Dendritic cell treated with granulocyte-macrophage colony-stimulating factor and Interleukin-4, amounts not matched to agents 40 ng/mL and 50 ng/mL, for 4 days (primary cell): ENCODE data around the gene COL10A1.

Experiments
- H3K27ac Mint-ChIP-seq: one replicate; pipeline ENCODE4 v1.8.0; 2022; ENCODE audit warnings: mild to moderate bottlenecking, mixed read lengths
- H3K27me3 Mint-ChIP-seq: one replicate; pipeline ENCODE4 v1.8.0; 2022; ENCODE audit warnings: mild to moderate bottlenecking, mixed read lengths
- H3K36me3 Mint-ChIP-seq: one replicate; pipeline ENCODE4 v1.8.0; 2022; ENCODE audit warnings: low read depth, mixed read lengths
- H3K4me1 Mint-ChIP-seq: one replicate; pipeline ENCODE4 v1.8.0; 2022; ENCODE audit warnings: low read depth, mixed read lengths
- H3K4me3 Mint-ChIP-seq: one replicate; pipeline ENCODE4 v1.8.0; 2022; ENCODE audit warnings: mild to moderate bottlenecking, moderate library complexity, mixed read lengths
- H3K9me3 Mint-ChIP-seq: one replicate; pipeline ENCODE4 v1.8.0; 2022; ENCODE audit warnings: mixed read lengths
- intact Hi-C: fragments of 100-400 bp; cut with micrococcal nuclease; formaldehyde crosslinking; loops from one replicate; pipeline ENCODE4 v1.15.0; 2022

COL10A1 gene

DNA sequence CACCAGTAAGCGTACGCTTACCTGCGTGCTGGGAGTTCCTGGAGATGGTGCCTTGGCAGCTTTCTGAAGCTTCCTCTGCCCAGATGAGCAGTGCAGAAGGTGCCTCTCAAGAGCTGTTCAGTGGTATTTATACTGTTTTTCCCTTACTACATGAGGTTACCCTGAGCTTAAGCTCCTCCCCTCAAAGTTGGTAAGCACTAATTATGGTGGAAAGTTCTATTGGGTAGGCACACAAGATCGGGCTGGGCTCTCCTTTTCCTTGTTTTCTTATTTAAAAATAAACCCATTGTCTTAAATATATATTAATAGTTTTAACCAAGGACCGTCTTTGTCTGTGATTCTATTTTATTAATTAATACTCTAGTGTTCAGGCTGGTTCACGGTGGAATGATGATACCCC, at the start of gene COL10A1:
Gene COL10A1, minus strand, starts transcription at position 101 of the 400 bp plus-strand sequence. CDS start 640 bp downstream, outside the sequence.
- no peaks in the 10 kb centered on the region for H3K27me3 Mint-ChIP-seq
- H3K4me1 Mint-ChIP-seq: no peaks in the 10 kb centered on the region
- no peak within 1 kb of the TSS for H3K27ac Mint-ChIP-seq
- H3K9me3 Mint-ChIP-seq: no peaks in the 10 kb centered on the region
- H3K4me3 Mint-ChIP-seq: no peak within 1 kb of the TSS
- H3K36me3 Mint-ChIP-seq: no peaks in the 10 kb centered on the region
- intact Hi-C loops: no loop called here

DNA sequence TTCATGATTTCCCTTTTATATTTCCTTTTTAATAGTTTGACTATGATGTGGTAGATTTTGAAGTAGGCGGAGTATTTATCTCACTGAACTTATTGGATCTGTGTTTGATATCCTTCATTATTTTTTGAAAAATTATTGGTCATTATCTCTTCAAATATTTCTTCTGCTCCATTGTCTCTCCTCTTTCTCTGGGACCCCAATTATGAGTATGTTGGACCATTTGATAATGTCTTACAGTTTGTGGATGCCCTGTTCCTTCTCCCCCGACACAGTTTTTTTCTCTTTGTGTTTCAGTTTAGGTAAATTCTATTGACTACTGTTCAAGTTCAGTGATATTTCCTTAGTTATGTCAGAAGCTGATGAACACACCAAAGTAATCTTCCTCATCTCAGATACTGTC, 49.4 kb upstream of the COL10A1 start:
- Mint-ChIP-seq H3K27ac (no peak overlapping the region), H3K36me3 (peaks cover 9% of the 10 kb centered on the region), H3K4me1 (no peaks in the 10 kb centered on the region), H3K4me3 (no peak overlapping the region), H3K9me3 (peaks cover 25% of the 10 kb centered on the region), H3K27me3 (no peaks in the 10 kb centered on the region)
- intact Hi-C loops: no loop called here

DNA sequence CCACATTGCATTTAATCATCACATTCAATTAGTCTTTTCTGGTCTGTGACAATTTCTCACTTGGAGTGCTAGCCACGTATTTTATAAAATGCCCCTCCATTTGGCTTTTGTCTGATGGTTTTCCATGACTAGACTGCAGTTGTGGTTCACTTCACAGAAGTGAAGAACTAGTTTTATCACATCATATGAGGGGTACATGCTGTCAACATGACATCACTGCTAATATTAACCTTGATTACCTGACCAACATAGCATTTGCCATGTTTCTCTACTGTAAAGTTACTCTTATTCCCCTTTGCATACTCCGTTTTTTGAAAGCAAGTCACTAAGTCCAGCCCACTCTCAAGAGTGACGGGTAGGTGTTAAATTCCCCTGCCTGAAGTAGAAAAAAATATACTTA, 48.0 kb upstream of the COL10A1 start:
- no peak overlapping the region for H3K4me3 Mint-ChIP-seq
- no peaks in the 10 kb centered on the region for H3K27me3 Mint-ChIP-seq
- intact Hi-C loops: no loop called here
- no peak overlapping the region for H3K27ac Mint-ChIP-seq
- H3K4me1 Mint-ChIP-seq: no peaks in the 10 kb centered on the region
- peaks cover 9% of the 10 kb centered on the region for H3K36me3 Mint-ChIP-seq
- peaks cover 25% of the 10 kb centered on the region for H3K9me3 Mint-ChIP-seq

DNA sequence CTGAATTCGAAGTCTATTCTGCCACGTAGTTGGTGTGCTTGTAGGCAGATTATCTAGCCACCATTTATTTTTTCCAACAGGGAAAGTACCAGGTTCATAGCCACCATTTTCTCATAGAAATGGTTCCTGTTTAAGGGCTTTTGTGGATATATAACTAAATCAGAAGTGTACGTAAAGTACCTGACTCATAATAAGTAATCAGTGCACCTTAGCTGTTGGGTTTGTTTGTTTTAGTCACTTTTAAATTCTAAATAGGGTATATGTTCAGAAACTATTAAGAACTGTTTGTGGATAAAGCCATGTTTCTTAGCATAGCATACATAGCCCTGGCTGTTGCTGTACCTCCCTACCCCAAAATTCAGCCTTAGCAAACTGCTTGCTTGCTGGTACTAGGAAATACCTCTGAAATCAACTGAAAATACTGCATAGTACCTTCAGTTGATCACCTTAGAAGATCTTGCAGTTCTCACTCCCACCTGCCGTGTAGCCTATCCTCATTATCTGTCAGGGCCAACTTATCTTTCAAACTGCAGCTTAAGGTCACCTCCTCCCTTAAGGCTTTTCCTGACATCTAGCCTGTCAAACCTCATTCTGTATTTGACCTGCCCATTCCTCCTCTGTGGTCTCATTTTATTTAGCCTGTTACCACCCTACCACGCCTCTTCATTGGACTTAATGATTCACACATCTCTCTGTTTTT, 44.6 kb upstream of the COL10A1 start:
- no peaks in the 10 kb centered on the region for H3K4me1 Mint-ChIP-seq
- intact Hi-C loops: no loop called here
- H3K36me3 Mint-ChIP-seq: peaks cover 5% of the 10 kb centered on the region
- H3K27me3 Mint-ChIP-seq: no peaks in the 10 kb centered on the region
- H3K4me3 Mint-ChIP-seq: no peak overlapping the region
- H3K27ac Mint-ChIP-seq: no peak overlapping the region
- peaks cover 31% of the 10 kb centered on the region for H3K9me3 Mint-ChIP-seq

DNA sequence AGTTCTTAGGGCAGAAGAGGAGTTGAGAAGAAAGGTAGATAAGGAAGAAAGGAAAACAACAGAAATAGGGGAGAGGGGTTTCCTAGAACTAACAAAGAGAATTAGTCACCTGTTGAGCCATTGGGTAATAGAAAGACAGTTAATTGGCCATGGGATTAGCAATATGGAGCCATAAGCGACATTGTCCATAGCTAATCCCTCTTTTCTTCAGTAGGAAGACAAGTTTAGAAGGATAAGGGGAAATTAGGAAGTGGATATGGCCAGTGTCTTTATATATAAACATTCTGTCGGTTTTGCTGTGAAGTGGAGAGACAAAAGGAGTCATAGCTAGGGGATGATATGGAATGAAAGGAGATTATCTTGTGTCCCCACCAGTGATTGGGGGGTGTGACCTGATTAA, 43.9 kb upstream of the COL10A1 start:
- H3K27ac Mint-ChIP-seq: no peak overlapping the region
- H3K36me3 Mint-ChIP-seq: no peaks in the 10 kb centered on the region
- H3K4me3 Mint-ChIP-seq: no peak overlapping the region
- H3K9me3 Mint-ChIP-seq: peaks cover 29% of the 10 kb centered on the region
- H3K4me1 Mint-ChIP-seq: no peaks in the 10 kb centered on the region
- intact Hi-C loops: no loop called here
- H3K27me3 Mint-ChIP-seq: no peaks in the 10 kb centered on the region

DNA sequence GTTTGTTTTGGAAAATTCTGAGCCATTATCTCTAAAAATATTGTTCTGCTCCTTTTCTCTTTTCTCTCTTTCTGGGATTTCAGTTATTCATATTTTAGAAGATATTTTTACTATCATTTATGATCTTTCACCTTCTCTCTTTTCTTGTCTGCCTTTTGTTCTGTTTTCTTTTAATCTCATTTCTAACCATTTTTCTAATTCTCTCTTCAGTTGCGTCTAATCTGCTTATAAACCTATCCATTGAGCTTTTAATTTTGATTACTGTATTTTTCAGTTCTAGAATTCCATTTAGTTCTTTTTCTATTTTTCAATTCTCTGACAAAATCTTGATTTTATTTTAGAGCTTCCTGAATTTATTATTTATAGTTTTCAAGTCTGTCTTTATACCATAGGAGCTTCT, 42.2 kb upstream of the COL10A1 start:
- intact Hi-C loops: no loop called here
- no peak overlapping the region for H3K4me3 Mint-ChIP-seq

DNA sequence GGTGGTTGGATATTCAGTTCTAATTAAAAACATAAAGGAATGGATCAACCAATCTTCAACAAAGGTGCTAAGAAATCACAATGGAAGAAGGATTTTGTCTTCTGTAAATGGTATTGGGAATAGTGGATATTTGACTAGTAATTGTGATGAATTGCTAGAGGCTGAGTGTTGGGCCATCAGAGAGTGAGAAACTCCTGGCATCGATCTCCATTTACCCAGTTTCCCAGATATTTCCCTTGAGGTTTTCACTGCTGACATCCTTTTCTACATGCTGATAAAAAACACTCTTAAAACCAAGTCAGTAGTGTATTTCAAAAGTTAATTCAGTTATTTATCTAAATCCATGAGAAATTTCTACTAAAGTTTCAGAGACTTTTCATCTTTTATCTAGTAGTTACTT, 40.4 kb upstream of the COL10A1 start:
- Mint-ChIP-seq H3K36me3 (no peaks in the 10 kb centered on the region), H3K4me1 (no peaks in the 10 kb centered on the region), H3K4me3 (no peak overlapping the region), H3K27ac (no peak overlapping the region), H3K9me3 (peaks cover 37% of the 10 kb centered on the region), H3K27me3 (no peaks in the 10 kb centered on the region)
- intact Hi-C loops: no loop called here

More for the DNA sequence above, 42.2 kb upstream of the COL10A1 start:
- Mint-ChIP-seq H3K4me1 (no peaks in the 10 kb centered on the region), H3K36me3 (no peaks in the 10 kb centered on the region), H3K27me3 (no peaks in the 10 kb centered on the region), H3K9me3 (peaks cover 34% of the 10 kb centered on the region), H3K27ac (no peak overlapping the region)

DNA sequence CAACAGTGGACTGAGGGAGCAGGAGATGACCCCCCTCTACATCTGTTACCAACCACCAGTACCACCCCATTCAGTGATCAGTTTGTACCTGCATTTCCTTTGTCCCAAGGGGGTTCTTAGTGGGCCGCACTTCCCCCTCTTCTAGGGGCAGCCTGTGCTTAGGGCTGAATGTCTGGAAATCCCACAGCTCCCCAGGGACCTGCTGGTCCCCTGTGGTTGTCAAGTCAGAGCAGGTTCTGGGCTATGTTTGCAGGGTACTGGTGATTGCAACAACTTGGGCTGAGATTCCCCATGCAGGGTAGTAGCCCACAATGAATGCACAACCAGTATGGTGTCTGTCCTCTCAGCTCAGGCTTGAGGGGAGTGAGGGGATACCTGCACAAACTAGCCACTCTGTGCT, 39.7 kb upstream of the COL10A1 start:
- Mint-ChIP-seq H3K27me3 (no peaks in the 10 kb centered on the region), H3K4me1 (no peaks in the 10 kb centered on the region), H3K36me3 (no peaks in the 10 kb centered on the region), H3K27ac (no peak overlapping the region), H3K9me3 (peaks cover 37% of the 10 kb centered on the region), H3K4me3 (no peak overlapping the region)
- intact Hi-C loops: no loop called here

DNA sequence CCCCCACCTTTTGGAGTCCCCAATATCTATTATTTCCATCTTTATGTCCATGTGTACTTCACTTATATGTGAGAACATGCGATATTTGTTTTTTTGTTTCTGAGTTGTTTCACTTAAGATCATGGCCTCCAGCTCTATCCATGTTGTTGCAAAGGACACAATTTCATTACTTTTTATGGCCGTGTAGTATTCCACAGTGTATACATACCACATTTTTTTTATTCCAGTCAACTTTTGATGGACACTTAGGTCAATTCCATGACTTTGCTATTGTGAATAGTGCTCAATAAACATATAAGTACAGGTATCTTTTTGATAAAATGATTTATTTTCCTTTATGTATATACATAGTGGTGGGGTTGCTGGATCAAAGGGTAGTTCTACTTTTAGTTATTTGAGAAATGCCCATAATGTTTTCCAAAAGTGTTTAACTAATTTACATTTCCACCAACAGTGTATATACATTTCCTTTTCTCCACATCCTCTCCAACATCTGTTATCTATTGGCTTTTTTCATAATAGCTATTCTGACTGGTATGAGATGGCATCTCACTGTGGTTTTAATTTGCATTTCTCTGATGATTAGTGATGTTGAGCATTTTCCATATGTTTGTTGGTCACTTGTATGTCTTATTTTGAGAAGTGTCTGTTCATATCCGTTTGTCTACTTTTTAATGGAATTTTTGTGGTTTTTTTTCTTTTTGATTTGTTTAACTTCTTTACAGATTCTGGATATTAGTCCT, 34.0 kb upstream of the COL10A1 start:
- no peak overlapping the region for H3K4me3 Mint-ChIP-seq
- H3K36me3 Mint-ChIP-seq: no peaks in the 10 kb centered on the region
- no peaks in the 10 kb centered on the region for H3K4me1 Mint-ChIP-seq
- peaks cover 15% of the 10 kb centered on the region for H3K9me3 Mint-ChIP-seq
- intact Hi-C loops: no loop called here
- no peaks in the 10 kb centered on the region for H3K27me3 Mint-ChIP-seq
- H3K27ac Mint-ChIP-seq: no peak overlapping the region

DNA sequence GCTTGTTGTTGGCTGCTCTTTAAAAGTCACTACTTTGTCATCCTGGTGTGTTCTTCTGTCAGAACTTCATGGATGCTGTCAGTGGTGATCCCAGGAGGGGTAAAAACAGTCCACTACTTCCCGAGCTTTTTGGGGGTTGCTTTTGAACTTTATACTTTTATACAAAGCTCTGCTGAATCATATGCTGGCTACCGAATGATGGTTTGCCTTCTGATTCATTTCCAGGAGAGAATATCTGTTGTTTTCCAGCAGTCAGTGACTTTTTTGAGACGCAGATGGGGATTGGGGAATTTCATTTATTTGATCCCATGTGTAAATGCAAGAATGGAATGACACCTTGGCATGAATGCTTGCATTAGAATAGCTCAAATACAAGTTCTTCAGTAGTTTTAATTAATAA, 32.7 kb upstream of the COL10A1 start:
- Mint-ChIP-seq H3K4me1 (no peaks in the 10 kb centered on the region), H3K9me3 (peaks cover 8% of the 10 kb centered on the region), H3K4me3 (no peak overlapping the region), H3K27ac (no peak overlapping the region), H3K36me3 (no peaks in the 10 kb centered on the region), H3K27me3 (no peaks in the 10 kb centered on the region)
- intact Hi-C loops: no loop called here

DNA sequence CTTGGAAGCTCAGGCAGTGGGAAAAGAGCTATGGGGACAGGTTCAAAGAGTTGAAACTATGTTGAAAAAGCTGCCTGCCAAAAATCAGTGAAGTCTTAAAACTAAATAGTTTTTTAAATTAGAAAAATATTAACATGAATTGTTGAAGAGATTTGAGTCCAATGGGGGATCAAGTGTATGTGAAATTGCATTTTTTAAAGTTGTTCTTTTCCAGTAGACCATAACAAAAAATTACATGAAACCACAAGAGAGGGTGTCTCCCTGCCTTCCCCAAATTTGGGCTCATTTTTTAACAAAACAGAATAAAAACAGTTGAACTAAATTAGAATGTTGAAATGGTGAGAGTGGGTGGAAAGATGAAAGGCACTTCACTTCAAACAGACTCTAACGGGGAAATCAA, 31.5 kb upstream of the COL10A1 start:
- Mint-ChIP-seq H3K4me3 (no peak overlapping the region), H3K9me3 (no peaks in the 10 kb centered on the region), H3K27ac (no peak overlapping the region)

DNA sequence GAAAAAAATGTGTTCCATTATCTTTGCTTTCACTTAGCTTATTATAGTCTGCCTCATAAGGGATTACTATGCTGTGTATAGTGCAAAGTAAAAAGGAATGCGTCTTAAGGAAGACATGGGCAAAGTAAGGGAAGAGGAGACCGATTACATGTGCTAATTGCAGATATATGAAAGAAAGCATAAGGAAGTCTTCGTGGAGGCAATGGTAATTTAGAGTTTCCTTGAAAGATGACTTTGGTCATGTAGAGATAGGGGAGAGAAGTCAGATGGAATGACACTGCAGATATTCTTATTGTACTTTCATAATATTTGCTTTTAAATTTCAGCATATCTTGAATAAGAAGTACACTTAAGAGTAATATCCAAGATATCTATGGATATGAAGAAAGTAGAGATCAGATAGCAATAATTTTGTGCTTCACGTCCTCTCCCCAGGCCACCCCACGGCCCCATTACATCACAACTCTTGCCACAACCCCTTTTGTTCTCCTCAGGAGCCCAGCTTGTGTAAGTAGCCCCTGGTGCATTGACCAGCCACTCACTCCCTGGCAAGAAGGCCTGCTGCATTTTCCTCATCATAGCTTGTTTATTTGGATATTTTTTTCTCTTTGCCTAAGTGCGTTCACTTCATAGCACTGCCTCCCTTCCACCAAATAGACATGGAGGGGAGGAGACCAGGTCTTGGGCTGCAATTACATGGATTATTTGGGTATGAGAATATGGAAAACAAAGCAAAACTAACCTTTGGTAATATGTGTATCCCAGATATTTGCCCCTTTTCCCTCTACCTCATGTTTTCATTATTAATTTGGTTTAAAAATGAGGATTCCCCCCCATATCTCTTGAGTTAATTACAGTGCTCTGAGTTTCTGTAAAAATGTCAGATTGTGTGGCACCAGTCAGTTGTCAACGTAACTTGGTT, 30.7 kb upstream of the COL10A1 start:
- H3K36me3 Mint-ChIP-seq: no peaks in the 10 kb centered on the region
- H3K4me3 Mint-ChIP-seq: no peak overlapping the region

More for the DNA sequence above, 31.5 kb upstream of the COL10A1 start:
- H3K4me1 Mint-ChIP-seq: no peaks in the 10 kb centered on the region
- no peaks in the 10 kb centered on the region for H3K27me3 Mint-ChIP-seq
- intact Hi-C loops: no loop called here
- H3K36me3 Mint-ChIP-seq: no peaks in the 10 kb centered on the region

DNA sequence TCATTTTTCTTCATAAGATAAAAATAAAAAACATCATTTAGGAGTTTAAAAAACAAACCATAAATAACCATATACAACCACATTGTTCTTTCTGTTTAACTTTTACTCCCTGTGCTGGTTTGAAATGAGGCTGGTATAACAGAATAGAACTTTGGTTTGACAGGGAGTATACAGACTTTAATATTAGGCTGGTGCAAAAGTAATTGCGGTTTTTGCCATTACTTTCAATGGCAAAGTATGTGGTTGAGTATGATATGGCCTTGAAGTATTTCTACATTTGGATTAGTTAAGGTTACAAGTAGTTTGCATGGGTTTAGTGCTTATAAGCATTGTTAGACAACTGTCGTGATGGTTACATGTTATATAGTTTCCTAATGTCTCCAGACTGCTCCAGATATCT, 29.0 kb upstream of the COL10A1 start:
- no peaks in the 10 kb centered on the region for H3K4me1 Mint-ChIP-seq
- H3K36me3 Mint-ChIP-seq: no peaks in the 10 kb centered on the region
- intact Hi-C loops: no loop called here
- H3K27ac Mint-ChIP-seq: no peak overlapping the region
- no peaks in the 10 kb centered on the region for H3K27me3 Mint-ChIP-seq
- no peak overlapping the region for H3K4me3 Mint-ChIP-seq
- no peaks in the 10 kb centered on the region for H3K9me3 Mint-ChIP-seq

More for the DNA sequence above, 30.7 kb upstream of the COL10A1 start:
- Mint-ChIP-seq H3K4me1 (no peaks in the 10 kb centered on the region), H3K27ac (no peak overlapping the region), H3K9me3 (no peaks in the 10 kb centered on the region), H3K27me3 (no peaks in the 10 kb centered on the region)
- intact Hi-C loops: no loop called here

DNA sequence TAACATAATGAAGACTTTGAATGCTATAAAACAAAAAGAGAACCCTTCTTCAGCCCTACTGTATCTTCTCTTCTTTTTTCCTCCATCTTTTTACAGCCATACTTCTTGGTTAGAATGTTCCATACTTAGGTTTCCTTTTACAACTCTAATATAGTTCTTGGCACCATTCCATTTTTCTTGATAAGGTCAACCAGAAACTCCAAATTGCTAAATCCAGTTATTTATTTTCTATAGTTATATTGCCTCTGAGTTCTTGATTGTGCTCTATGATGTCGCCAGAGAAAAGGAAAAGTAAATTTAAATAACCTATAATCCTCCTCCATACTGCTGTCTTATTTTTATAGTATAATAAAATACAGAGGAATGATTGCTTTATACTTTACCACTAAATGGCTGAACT, 26.7 kb upstream of the COL10A1 start:
- Mint-ChIP-seq H3K9me3 (no peaks in the 10 kb centered on the region), H3K4me1 (no peaks in the 10 kb centered on the region), H3K36me3 (no peaks in the 10 kb centered on the region), H3K4me3 (no peak overlapping the region), H3K27me3 (no peaks in the 10 kb centered on the region), H3K27ac (no peak overlapping the region)
- intact Hi-C loops: no loop called here
